DMS 273 (cell line): Measurements from ENCODE around the gene WDR86.

Experiments used
- DNase-seq: peaks from one replicate; lab custom pipeline; 2025; ENCODE audit not compliant: unreplicated experiment; lab: John Stamatoyannopoulos, UW

Gene WDR86

GRCh38 chr7:151406886-151407583, 2.8 kb downstream of the WDR86 start:
- DNase-seq, result no peak

GRCh38 chr7:151406051-151406875, 3.6 kb downstream of the WDR86 start:
- no peak for DNase-seq

- no peak for DNase-seq
Measured at GRCh38 chr7:151405588-151405987, 4.2 kb downstream of the WDR86 start.

- DNase-seq, result no peak
Measured at GRCh38 chr7:151405056-151405455, 4.8 kb downstream of the WDR86 start.

GRCh38 chr7:151404216-151405011, 5.4 kb downstream of the WDR86 start:
- no peak for DNase-seq

GRCh38 chr7:151403764-151404163, 6.1 kb downstream of the WDR86 start:
- no peak for DNase-seq

GRCh38 chr7:151402029-151402835, 7.6 kb downstream of the WDR86 start:
- no peak for DNase-seq

- no peak for DNase-seq
Measured at GRCh38 chr7:151400626-151401315, 9.1 kb downstream of the WDR86 start.

- DNase-seq, result no peak
Measured at GRCh38 chr7:151399906-151400305, 9.9 kb downstream of the WDR86 start.

GRCh38 chr7:151399305-151399601, 10.6 kb downstream of the WDR86 start:
- no peak for DNase-seq

- DNase-seq, result peak; percentile 31
Measured at GRCh38 chr7:151398446-151399304, 11.2 kb downstream of the WDR86 start.

- no peak for DNase-seq
Measured at GRCh38 chr7:151397026-151397425, 12.8 kb downstream of the WDR86 start.

GRCh38 chr7:151396328-151396970, 13.4 kb downstream of the WDR86 start:
- DNase-seq, result no peak

- no peak for DNase-seq
Measured at GRCh38 chr7:151395036-151395367, 14.8 kb downstream of the WDR86 start.

- DNase-seq, result no peak
Measured at GRCh38 chr7:151394076-151395035, 15.5 kb downstream of the WDR86 start.

GRCh38 chr7:151393031-151393977, 16.5 kb downstream of the WDR86 start:
- DNase-seq, result no peak

GRCh38 chr7:151392426-151392825, 17.4 kb downstream of the WDR86 start:
- DNase-seq, result no peak
